ENCODE measurements around the gene BLM.
"Not testable (repeated sequence)": the region's sequence is repeated elsewhere in the genome, so short reads cannot be mapped to it uniquely, and the experiment has no call there.

BLM gene

GRCh38 chr15:90729261-90729660, 12.1 kb downstream of the BLM start:
- no peak for DNase-seq (ENCODE audit: insufficient read length, low spot score)
- FAIRE-seq, result peak; percentile 40

- FAIRE-seq, result no peak
- no peak for DNase-seq (ENCODE audit: insufficient read length, low spot score)
These were observed 13.1 kb downstream of the BLM start for GRCh38 chr15:90730290-90730689.

- FAIRE-seq (peak; percentile 28), DNase-seq (ENCODE audit: insufficient read length, low spot score) (no peak)
These were observed 18.8 kb downstream of the BLM start for GRCh38 chr15:90735923-90736322.

GRCh38 chr15:90740545-90740944, 23.4 kb downstream of the BLM start:
- DNase-seq (ENCODE audit: insufficient read length, low spot score); FAIRE-seq: not testable (repeated sequence)

GRCh38 chr15:90742087-90742486, 24.9 kb downstream of the BLM start:
- FAIRE-seq, result peak; percentile 14
- no peak for DNase-seq (ENCODE audit: insufficient read length, low spot score)

GRCh38 chr15:90743407-90743806, 26.3 kb downstream of the BLM start:
- FAIRE-seq (no peak), DNase-seq (ENCODE audit: insufficient read length, low spot score) (no peak)

- no peak for DNase-seq (ENCODE audit: insufficient read length, low spot score)
- no peak for FAIRE-seq
These were observed 27.7 kb downstream of the BLM start for GRCh38 chr15:90744759-90745402.

- FAIRE-seq (no peak), DNase-seq (ENCODE audit: insufficient read length, low spot score) (no peak)
These were observed 32.6 kb downstream of the BLM start for GRCh38 chr15:90749754-90750153.

- DNase-seq (ENCODE audit: insufficient read length, low spot score), result no peak
- peak; percentile 68 for FAIRE-seq
These were observed 33.0 kb downstream of the BLM start for GRCh38 chr15:90750186-90750585.

- FAIRE-seq, result no peak
- no peak for DNase-seq (ENCODE audit: insufficient read length, low spot score)
These were observed 34.2 kb downstream of the BLM start for GRCh38 chr15:90751300-90751825.

- DNase-seq (ENCODE audit: insufficient read length, low spot score) (no peak), FAIRE-seq (no peak)
These were observed 39.8 kb downstream of the BLM start for GRCh38 chr15:90756916-90757315.

GRCh38 chr15:90757461-90757860, 40.3 kb downstream of the BLM start:
- FAIRE-seq (no peak), DNase-seq (ENCODE audit: insufficient read length, low spot score) (no peak)

GRCh38 chr15:90760661-90761232, 43.6 kb downstream of the BLM start:
- DNase-seq (ENCODE audit: insufficient read length, low spot score) (no peak), FAIRE-seq (no peak)

- peak; percentile 28 for FAIRE-seq
- no peak for DNase-seq (ENCODE audit: insufficient read length, low spot score)
These were observed 44.5 kb downstream of the BLM start for GRCh38 chr15:90761629-90762028.

- no peak for FAIRE-seq
- DNase-seq (ENCODE audit: insufficient read length, low spot score), result no peak
These were observed 45.0 kb downstream of the BLM start for GRCh38 chr15:90762109-90762508.

- no peak for FAIRE-seq
- DNase-seq (ENCODE audit: insufficient read length, low spot score), result no peak
These were observed 46.4 kb downstream of the BLM start for GRCh38 chr15:90763366-90764099.

- DNase-seq (ENCODE audit: insufficient read length, low spot score) (no peak), FAIRE-seq (no peak)
These were observed 48.4 kb downstream of the BLM start for GRCh38 chr15:90765531-90765930.

GRCh38 chr15:90765966-90766365, 48.8 kb downstream of the BLM start:
- DNase-seq (ENCODE audit: insufficient read length, low spot score) (no peak), FAIRE-seq (no peak)

GRCh38 chr15:90769375-90769774, 52.2 kb downstream of the BLM start:
- no peak for FAIRE-seq

GRCh38 chr15:90773485-90773884, 56.3 kb downstream of the BLM start:
- DNase-seq (ENCODE audit: insufficient read length, low spot score) (no peak), FAIRE-seq (no peak)

More at GRCh38 chr15:90769375-90769774, 52.2 kb downstream of the BLM start:
- no peak for DNase-seq (ENCODE audit: insufficient read length, low spot score)

- no peak for FAIRE-seq
- no peak for DNase-seq (ENCODE audit: insufficient read length, low spot score)
These were observed 57.8 kb downstream of the BLM start for GRCh38 chr15:90774731-90775514.

Data from GM19239 (cell line).